Measurements from ENCODE around the gene MEIOSIN.

The MEIOSIN gene

DNA sequence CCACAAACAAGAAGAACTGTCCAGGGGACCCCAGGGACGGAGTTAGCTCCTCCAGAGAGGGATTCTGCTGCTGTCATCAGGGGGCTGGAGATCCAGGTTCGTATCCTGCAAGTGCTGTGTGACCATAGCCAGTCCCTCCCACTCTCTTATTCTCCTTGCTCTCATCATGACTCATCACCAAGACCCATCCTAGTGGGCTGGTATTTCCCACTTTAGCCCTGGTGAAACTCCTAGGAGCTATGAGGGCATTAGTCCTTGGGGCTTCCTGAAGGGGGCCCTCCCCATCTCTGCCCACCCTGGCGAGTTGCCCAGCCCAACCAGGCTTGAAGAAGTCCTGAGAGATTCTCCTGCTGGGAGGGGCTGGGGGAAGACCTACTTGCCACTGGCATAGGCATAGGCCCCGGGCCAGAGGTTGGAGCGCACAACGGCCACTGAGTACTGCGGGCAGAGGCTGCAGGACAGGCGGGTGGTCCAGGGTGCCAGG is 66.9 kb downstream of the MEIOSIN start:
- DNase-seq (ENCODE audit: low spot score) (peak; percentile 49), FAIRE-seq (no peak)

DNA sequence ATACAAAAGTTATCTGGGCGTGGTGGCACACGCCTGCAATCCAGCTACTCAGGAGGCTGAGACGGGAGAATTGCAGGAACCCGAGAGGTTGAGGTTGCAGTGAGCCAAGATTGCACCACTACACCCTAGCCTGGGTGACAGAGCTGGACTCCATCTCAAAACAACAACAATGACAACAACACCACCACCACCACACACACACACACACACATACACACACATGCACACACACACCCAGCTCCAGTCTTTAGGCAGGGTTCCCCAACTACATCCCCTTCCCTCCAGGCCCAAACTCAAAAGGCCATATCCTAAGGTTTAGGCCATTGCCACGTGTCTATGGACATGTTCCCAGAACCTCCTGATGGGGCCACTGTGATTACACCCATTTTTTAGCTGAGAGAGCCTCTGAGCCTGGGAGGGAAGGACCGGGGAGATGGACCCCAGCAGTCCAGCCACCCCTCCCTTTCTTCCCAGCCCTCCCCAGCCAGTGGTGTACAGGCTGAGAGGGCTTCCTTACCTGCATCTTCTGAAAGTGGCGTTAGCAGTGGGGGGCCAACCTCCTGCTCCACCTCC is 68.5 kb downstream of the MEIOSIN start:
- DNase-seq (ENCODE audit: low spot score) (no peak), FAIRE-seq (no peak)

- FAIRE-seq, result peak; percentile 84
Observed at GRCh38 chr19:45804140-45804958, 71.1 kb downstream of the MEIOSIN start.

GRCh38 chr19:45804959-45805230 is 71.7 kb downstream of the MEIOSIN start:
- DNase-seq (ENCODE audit: low spot score) (no peak), FAIRE-seq (no peak)

More at GRCh38 chr19:45804140-45804958, 71.1 kb downstream of the MEIOSIN start:
- no peak for DNase-seq (ENCODE audit: low spot score)

- FAIRE-seq, result no peak
- DNase-seq (ENCODE audit: low spot score), result no peak
Observed at GRCh38 chr19:45805719-45806118, 72.5 kb downstream of the MEIOSIN start.

DNA sequence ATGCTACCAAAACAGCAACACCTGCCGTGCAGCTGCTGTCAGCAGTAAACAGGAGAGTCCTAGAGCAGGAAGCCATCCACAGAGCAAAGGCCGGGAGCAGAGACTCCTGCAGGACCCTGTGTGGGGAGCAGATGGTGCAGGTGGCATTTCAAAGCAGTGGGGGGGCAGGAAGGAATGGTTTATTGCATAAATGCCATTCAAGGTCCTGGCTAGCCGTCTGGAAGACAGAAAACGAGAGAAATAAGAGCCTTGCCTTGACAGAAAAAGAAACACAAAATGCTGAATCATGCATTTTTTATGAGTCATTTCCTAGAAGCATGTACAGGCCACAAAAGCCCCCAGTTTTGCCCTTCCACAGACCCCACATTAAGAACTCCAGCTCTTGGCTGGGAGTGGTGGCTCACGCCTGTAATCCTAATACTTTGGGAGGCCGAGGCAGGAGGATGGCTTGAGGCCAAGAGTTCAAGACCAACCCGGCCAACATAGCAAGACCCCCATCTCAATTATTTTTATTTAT is 76.5 kb downstream of the MEIOSIN start:
- DNase-seq (ENCODE audit: low spot score) (peak; percentile 54), FAIRE-seq (no peak)

- DNase-seq (ENCODE audit: low spot score) (no peak), FAIRE-seq (no peak)
Observed at GRCh38 chr19:45812297-45812696, 79.1 kb downstream of the MEIOSIN start.
